ENCODE measurements around the gene SH3RF1.

Gene SH3RF1

DNA sequence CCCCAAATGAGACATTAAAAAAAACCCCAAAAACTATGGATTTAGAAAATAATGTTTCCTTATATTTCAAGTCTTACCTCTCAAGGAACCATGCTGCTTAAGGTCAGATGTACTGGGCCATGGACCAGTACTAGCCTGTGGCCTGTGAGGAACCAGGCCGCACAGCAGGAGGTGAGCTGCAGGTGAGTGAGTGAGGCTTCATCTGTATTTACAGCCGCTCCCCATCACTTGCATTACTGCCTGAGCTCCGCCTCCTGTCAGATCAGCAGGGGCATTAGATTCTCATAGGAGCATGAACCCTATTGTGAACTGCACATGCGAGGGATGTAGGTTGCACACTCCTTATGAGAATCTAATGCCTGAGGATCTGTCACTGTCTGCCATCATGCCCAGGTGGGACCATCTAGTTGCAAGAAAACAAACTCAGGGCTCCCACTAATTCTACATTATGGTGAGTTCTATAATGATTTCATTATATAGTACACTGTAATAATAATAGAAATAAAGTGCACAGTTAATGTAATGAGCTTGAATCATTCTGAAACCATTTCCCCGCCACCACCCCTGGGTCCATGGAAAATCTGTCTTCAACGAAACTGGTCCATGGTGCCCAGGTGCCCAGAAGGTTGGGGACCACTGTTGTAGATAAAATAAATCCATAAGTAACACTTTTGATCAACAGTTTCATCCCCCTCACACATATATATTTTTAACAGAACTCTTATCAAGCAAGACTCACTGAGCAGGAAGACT lies 155.4 kb downstream of the SH3RF1 start:
- TF ChIP-seq CTCF (IDR thresholded peaks at IDR 0.05; ENCODE audit: insufficient read depth, low read depth, low read length, missing control alignments), result no peak
- no peak overlapping the region for H3K4me3 ChIP-seq (ENCODE audit: low read depth, low read length)
- no peak for DNase-seq (ENCODE audit: low read depth)

DNA sequence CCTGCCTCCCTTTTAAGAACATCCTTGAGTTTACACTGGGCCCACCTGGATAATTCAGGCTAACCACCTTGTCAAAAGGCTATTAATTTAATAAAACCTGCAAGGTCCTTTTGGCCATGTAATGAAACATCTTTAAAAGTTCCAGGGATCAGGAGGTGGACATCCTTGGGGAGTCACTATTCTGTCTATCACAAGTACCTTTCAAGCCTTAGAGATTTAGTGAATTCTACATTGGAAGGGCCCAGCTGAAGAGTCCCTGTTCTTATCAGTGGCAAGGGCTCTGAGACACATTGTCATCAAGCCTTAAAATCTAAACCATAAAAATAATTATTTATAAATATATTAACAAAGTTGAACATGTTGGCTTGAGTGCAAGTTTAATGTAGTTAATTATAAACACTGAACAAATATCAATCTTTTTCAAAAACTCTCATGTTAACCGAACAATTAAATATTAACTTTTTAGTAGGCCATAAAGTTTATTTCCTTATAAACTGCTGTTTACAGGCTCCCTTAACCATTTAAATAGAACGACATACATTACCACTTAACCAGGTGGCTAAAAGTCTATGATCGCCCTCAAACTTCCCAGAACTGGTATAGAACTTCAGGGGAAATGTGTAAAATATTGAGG lies 156.3 kb downstream of the SH3RF1 start:
- TF ChIP-seq CTCF (IDR thresholded peaks at IDR 0.05; ENCODE audit: insufficient read depth, low read depth, low read length, missing control alignments), result no peak

DNA sequence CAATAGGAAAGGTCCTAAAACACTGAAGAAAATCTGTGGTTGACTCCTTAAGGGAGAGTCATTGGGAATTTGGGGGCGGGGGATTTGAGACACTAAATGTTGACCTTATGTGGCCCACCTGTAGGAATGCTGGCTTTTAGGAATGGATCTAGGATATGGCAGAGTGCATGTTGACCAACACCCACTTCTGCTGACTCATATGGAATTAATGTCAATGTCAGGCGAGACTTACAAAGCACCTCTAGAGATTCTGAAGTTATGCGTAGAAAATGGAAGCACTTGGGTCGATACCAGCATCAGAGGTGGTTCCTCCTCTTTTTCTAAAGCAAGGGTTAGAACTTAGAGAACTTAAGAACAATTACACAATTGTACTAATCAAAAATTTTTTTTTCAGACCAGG lies 160.1 kb downstream of the SH3RF1 start:
- TF ChIP-seq CTCF (IDR thresholded peaks at IDR 0.05; ENCODE audit: insufficient read depth, low read depth, low read length, missing control alignments), result no peak
- no peak overlapping the region for H3K4me3 ChIP-seq (ENCODE audit: low read depth, low read length)
- DNase-seq (ENCODE audit: low read depth), result no peak

More for the DNA sequence above, 156.3 kb downstream of the SH3RF1 start:
- DNase-seq (ENCODE audit: low read depth), result no peak
- H3K4me3 ChIP-seq (ENCODE audit: low read depth, low read length), result no peak overlapping the region

GRCh38 chr4:169109035-169109675 lies 161.6 kb downstream of the SH3RF1 start:
- no peak for DNase-seq (ENCODE audit: low read depth)
- TF ChIP-seq CTCF (IDR thresholded peaks at IDR 0.05; ENCODE audit: insufficient read depth, low read depth, low read length, missing control alignments), result no peak
- no peak overlapping the region for H3K4me3 ChIP-seq (ENCODE audit: low read depth, low read length)

- H3K4me3 ChIP-seq (ENCODE audit: low read depth, low read length), result no peak overlapping the region
- no peak for TF ChIP-seq CTCF (IDR thresholded peaks at IDR 0.05; ENCODE audit: insufficient read depth, low read depth, low read length, missing control alignments)
- DNase-seq (ENCODE audit: low read depth), result no peak
These were observed 162.5 kb downstream of the SH3RF1 start for GRCh38 chr4:169108303-169108702.

DNA sequence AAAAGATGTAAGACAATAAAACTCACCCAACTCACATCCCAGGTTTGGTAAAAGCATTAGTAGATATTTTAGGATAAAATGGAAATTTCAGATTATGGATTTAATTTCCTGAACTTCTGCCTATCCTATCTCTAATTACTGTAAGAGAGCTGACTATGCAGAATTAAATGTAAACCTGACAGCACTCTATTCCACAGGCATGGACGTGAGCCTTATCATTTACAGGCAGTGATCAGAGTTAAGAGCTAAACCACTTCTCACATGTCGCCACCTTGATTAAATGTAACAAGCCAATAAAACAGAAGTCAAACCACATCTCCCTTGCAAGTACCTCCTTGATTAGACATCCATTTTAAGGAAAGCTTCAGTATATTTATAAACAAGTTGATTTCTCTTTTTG lies 163.2 kb downstream of the SH3RF1 start:
- H3K4me3 ChIP-seq (ENCODE audit: low read depth, low read length), result no peak overlapping the region
- no peak for TF ChIP-seq CTCF (IDR thresholded peaks at IDR 0.05; ENCODE audit: insufficient read depth, low read depth, low read length, missing control alignments)
- DNase-seq (ENCODE audit: low read depth), result no peak

Data from GM12865 (cell line).